Measurements from ENCODE around the gene RPS17.
"Not testable (repeated sequence)": the region's sequence is repeated elsewhere in the genome, so short reads cannot be mapped to it uniquely, and the experiment has no call there.

RPS17 gene

GRCh38 chr15:82505842-82506241 is 34.4 kb downstream of the RPS17 start:
- DNase-seq, result not testable (repeated sequence)

- not testable (repeated sequence) for DNase-seq
Measured at GRCh38 chr15:82504074-82504473, 36.2 kb downstream of the RPS17 start.

- not testable (repeated sequence) for DNase-seq
Measured at GRCh38 chr15:82502700-82503339, 37.4 kb downstream of the RPS17 start.

- not testable (repeated sequence) for DNase-seq
Measured at GRCh38 chr15:82500772-82501171, 39.5 kb downstream of the RPS17 start.

- DNase-seq, result not testable (repeated sequence)
Measured at GRCh38 chr15:82497978-82498377, 42.3 kb downstream of the RPS17 start.

DNA sequence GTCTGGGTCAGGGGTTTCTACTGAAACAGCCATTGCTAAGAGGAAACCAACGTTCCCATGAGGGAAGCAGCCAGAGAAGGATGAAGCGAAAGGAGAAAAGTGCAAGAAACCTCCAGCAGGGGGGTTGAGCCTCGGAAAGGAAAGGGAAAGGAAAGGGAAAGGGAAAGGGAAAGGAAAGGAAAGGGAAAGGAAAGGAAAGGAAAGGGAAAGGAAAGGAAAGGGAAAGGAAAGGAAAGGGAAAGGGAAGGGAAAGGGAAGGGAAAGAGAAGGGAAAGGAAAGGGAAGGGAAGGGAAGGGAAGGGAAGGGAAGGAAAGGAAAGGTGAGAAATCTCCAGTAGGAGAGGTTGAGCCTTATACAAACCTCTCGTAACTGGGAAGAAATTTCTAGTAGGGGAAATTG is 52.0 kb downstream of the RPS17 start:
- not testable (repeated sequence) for DNase-seq

- DNase-seq, result not testable (repeated sequence)
Measured at GRCh38 chr15:82487045-82487444, 53.2 kb downstream of the RPS17 start.

Measured in DMS 273 treated with DMSO at 0.1 percent for 48 hours (cell line).